GM21825 (cell line): ENCODE measurements around the gene ARHGAP45.

Source experiments
- ATAC-seq: cut with Tn5 transposase; IDR thresholded peaks from one replicate; pipeline ENCODE4 v1.9.1; 2021; ENCODE audit warnings: mild to moderate bottlenecking, moderate library complexity; ENCODE audit not compliant: unreplicated experiment

ARHGAP45 gene

DNA sequence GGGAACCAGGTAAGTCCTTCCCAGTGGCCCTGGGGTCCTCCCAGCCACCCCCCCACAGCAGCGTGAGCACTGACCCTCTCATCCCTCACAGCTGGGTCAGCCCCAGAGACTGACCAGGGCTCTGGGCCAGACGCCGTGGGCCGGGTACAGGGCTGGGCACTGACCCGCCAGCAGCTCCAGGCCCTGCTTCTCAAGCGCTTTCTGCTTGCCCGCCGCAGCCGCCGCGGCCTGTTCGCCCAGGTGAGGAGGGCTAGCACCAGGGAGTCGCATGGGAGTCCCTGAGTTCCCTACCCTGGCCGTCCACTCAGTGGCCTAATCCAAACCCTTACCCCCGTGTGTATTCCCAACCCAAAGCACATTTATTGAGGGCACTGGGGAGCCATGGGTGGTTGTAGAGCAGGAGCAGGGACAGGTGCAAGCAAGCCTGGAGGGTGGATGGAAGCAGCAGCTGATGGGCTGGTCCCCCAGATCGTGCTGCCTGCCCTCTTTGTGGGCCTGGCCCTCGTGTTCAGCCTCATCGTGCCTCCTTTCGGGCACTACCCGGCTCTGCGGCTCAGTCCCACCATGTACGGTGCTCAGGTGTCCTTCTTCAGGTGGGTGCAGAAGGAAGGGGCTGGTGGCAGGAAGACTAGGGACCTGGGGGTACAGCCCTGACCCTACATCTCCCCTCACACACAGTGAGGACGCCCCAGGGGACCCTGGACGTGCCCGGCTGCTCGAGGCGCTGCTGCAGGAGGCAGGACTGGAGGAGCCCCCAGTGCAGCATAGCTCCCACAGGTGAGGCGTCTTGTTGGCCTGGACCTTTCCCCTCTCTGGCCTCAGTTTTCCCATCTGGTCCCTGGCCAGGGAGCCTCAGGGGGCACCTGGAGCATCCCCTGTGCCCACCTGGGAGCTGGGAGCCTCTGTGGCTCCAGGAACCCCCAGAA lies 12.6 kb upstream of the ARHGAP45 start:
- no peak for ATAC-seq

DNA sequence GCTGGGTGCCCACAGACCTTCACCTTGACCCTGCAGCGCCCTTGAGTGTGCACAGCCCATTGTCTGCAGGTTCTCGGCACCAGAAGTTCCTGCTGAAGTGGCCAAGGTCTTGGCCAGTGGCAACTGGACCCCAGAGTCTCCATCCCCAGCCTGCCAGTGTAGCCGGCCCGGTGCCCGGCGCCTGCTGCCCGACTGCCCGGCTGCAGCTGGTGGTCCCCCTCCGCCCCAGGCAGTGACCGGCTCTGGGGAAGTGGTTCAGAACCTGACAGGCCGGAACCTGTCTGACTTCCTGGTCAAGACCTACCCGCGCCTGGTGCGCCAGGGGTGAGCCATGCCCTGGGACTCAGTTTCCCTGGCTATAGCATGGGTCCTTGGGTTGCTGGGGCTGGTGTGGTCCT lies 11.9 kb upstream of the ARHGAP45 start:
- ATAC-seq, result no peak

GRCh38 chr19:1055886-1056620 lies 10.9 kb upstream of the ARHGAP45 start:
- ATAC-seq, result no peak

- no peak for ATAC-seq
Observed at GRCh38 chr19:1057176-1057855, 9.7 kb upstream of the ARHGAP45 start.

GRCh38 chr19:1058112-1058511 lies 8.9 kb upstream of the ARHGAP45 start:
- ATAC-seq, result no peak

DNA sequence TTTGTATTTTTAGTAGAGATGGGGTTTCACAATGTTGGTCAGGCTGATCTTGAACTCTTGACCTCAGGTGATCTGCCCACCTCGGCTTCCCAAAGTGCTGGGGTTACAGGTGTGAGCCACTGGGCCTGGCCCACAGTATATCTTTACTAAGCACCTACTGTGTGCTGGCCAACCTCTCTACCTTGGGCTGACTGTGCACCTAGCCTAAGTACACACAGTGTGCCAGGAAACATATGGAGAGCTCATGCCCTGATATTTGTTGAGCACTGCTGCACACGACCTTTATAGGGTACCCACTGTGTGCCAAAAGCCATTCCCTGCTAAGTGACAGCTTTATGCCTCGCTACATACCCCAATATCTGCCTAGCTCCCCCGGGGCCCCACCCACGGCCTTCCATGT lies 6.3 kb upstream of the ARHGAP45 start:
- no peak for ATAC-seq

DNA sequence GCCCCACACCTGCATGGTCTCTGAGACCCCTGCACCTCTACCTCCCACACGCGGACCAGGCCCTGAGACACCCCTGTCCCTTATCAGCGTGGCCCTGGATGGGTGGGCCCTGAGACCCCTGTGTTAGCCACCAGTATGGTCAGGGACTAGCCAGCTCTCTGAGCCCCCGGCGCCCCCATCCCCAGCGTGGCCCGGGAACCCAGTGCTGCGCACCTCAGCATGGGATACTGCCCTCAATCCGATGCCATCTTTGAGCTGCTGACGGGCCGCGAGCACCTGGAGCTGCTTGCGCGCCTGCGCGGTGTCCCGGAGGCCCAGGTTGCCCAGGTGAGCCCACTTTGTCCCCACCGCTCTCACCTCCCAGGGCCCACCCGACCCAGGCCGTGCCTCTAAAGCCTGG lies 5.0 kb upstream of the ARHGAP45 start:
- no peak for ATAC-seq

DNA sequence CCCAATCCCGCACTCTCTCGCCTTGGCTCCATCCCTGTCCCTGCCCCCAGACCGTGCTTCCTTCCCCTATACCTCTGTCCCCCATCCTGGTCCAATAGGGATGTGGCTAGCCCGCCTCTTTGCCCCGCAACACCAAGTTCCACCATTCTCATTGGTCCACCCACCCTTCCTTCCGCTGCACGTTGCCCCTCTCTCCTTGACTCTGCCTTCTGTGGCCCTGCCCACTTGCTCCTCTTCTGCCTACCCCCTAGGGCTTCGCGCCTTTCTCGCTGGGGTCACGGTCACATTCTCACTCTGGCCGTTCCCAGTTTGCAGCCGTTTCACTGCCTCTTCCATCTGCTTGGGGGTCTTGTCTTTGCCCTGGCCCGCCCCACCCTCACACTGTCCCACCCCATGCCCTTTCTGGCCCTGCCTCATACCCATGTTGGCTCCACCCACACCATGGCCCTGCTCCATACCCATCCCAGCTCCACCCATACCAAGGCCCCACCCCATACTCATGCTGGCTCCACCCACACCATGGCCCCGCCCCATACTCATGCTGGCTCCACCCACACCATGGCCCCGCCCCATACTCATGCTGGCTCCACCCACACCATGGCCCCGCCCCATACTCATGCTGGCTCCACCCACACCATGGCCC lies 4.5 kb upstream of the ARHGAP45 start:
- ATAC-seq, result no peak

DNA sequence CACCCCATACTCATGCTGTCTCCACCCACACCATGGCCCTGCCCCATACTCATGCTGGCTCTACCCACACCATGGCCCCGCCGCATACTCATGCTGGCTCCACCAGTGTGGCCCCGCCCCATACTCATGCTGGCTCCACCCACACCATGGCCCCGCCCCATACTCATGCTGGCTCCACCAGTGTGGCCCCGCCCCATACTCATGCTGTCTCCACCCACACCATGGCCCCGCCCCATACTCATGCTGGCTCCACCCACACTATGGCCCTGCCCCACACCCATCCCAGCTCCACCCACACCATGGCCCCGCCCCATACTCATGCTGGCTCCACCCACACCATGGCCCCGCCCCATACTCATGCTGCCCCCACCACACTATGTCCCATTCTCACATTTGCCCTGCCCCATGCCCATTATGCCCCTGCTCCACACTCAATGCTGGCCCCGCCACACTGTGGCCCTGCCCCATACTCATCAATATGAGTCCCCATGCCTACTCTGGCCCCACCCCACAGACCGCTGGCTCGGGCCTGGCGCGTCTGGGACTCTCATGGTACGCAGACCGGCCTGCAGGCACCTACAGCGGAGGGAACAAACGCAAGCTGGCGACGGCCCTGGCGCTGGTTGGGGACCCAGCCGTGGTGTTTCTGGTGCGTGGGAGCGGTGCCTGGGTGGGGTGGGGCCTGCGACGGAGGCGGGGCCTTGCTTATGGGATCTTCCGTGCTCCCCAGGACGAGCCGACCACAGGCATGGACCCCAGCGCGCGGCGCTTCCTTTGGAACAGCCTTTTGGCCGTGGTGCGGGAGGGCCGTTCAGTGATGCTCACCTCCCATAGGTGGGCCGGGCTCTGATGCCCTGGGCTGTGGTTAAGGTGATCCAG lies 3.7 kb upstream of the ARHGAP45 start:
- ATAC-seq, result no peak

- no peak for ATAC-seq
Observed at GRCh38 chr19:1063909-1064660, 2.9 kb upstream of the ARHGAP45 start.

DNA sequence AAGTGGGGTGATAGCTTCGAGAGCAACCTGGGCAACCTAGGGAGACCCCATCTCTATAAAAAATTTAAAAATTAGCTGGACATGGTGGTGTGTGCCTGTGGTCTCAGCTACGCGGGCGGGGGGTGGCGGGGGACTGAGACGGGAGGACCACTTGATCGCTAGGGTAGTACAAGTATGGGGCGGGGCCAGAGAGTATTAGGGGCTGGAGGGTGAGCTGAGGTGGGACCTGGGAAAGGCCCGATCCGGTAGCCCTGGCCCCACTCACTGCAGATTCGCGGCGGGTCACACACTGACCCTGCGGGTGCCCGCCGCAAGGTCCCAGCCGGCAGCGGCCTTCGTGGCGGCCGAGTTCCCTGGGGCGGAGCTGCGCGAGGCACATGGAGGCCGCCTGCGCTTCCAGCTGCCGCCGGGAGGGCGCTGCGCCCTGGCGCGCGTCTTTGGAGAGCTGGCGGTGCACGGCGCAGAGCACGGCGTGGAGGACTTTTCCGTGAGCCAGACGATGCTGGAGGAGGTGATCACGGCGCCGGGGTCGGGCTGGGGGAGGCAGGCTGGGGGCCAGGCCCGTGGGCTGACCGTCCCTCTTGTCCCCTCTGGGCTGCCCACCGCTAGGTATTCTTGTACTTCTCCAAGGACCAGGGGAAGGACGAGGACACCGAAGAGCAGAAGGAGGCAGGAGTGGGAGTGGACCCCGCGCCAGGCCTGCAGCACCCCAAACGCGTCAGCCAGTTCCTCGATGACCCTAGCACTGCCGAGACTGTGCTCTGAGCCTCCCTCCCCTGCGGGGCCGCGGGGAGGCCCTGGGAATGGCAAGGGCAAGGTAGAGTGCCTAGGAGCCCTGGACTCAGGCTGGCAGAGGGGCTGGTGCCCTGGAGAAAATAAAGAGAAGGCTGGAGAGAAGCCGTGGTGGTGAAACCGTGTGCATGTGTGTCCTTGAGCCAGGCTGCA lies 2.0 kb upstream of the ARHGAP45 start:
- no peak for ATAC-seq

DNA sequence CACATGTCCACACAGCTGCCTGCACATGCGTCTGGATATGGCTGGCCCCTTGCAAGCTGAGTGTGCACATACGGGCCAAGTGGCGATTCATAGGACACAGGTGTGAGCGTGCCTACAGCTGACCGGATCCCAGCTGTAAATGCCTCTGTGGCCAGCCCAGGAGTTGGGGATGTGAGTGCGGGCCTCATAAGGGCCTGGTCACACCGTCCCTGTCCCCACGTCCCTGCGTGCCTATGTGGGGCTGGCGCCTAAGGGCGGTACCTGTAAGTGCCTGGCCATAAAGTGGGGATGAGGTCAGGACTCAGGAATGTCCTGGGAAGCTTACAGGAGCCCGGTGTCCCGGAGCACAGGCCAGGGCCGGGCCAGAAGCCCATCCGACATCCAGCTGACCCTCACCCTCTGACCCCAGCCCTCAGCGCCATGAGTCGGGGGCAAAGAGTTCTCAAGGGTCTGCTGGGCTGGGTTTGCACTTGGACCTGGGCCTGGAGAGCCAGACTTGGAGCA lies 1.3 kb upstream of the ARHGAP45 start:
- no peak for ATAC-seq

GRCh38 chr19:1066251-1066747 lies 668 bp upstream of the ARHGAP45 start:
- ATAC-seq, result no peak

DNA sequence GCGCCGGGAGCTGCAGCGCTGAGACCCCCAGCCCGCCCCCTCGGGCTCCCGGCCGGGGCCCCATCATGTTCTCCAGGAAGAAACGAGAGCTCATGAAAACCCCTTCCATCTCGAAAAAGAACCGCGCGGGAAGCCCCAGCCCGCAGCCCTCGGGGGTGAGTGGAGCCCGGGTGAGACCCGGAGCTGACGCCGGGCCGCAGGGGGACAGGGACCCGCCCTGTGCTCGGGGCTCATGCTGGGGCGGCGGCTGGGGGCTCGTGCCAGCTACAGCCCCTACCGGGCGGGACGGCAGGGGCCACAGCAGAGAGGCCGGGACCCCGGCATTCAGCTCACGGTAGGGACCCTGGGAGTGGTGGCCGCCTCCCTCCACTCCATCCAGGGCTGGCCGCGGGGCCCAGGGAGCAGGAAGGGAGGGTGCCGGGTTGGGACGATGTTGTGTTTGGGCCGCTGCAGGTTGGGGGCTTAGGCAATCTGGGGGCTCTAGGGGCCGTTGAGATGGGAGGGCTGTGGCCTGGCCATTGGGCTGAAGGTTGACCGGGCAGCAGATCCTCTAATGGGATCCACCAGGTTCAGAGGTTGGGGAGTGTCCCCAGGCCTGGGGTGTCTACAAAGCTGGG lies 482 bp downstream of the ARHGAP45 start:
- no peak for ATAC-seq

DNA sequence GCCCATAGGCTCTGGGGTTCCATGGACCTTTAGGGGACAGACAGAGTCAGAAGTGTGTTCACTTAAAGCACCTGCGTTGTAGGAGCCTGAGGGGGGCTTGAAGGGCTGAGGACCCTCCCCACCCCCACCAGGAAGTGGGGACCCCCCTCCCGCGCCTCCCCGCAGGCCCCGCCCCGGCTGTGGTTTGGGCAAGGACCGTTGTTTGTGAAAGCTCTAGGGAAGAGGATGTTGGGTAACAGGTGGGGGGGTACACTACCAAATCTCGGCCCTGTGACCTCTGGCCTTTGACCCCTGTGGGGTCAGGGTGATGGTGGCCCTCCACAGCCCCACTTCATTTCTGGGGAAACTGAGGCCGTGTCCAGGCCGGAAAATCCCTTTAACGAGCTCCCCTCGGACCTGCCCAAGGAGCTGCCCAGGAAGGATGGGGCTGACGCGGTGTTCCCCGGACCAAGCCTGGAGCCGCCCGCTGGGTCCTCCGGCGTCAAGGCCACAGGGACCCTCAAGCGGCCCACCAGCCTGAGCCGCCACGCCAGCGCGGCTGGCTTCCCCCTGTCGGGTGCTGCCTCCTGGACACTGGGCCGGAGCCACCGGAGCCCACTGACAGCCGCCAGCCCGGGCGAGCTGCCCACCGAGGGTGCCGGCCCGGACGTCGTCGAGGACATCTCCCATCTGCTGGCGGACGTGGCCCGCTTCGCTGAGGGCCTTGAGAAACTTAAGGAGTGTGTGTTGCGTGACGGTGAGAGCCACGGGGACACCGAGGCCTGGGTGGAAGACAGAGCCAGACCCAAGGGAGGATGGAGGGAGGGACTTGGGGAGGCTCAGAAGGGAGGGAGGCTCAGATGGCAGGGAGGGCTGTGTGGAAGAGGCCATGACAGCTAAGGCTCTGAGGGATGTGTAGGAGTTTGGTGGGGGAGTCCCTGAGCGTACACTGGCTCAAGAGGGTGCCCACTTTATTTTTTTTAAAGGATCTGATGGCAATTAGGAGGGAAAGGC lies 1.3 kb downstream of the ARHGAP45 start:
- no peak for ATAC-seq
